GM12878 (cell line): Measurements from ENCODE around the gene VDR. TPM values are rescaled to one million over a fixed set of nuclear protein-coding genes. Genes with fewer than 3 reads are reported as not detected.

Source experiments
- ASH2L ChIP-seq: fragments of 300-600, 200-600 bp; sonication (generic); IDR thresholded peaks from 2 replicates; pipeline ENCODE4 v1.6.1; 2017; ENCODE audit warnings: low read depth, mild to moderate bottlenecking, borderline replicate concordance
- ATF2 ChIP-seq: IDR thresholded peaks from 2 replicates; pipeline ENCODE4 v1.6.1; 2012; ENCODE audit warnings: low read length, inconsistent platforms
- CHD1 ChIP-seq: IDR thresholded peaks from 2 replicates; pipeline ENCODE4 v1.6.1; 2012; ENCODE audit warnings: low read depth, low read length, improper control_type of control experiment
- E2F4 ChIP-seq: IDR thresholded peaks from 2 replicates; pipeline ENCODE4 v1.6.1; 2012; ENCODE audit warnings: low read depth, low read length, improper control_type of control experiment
- EZH2 ChIP-seq: IDR thresholded peaks from 2 replicates; pipeline ENCODE4 v1.6.1; 2012; ENCODE audit warnings: low read depth, mild to moderate bottlenecking, control low read depth, inconsistent platforms, low read length, borderline replicate concordance; ENCODE audit not compliant: control insufficient read depth
- IRF3 ChIP-seq: fragments of 450-650 bp; IDR thresholded peaks from 2 replicates; pipeline ENCODE4 v1.6.1; 2014; ENCODE audit warnings: mild to moderate bottlenecking
- MYB ChIP-seq: fragments of 150-350 bp; IDR thresholded peaks from 2 replicates; pipeline ENCODE4 v1.6.1; 2014; ENCODE audit warnings: mild to moderate bottlenecking, low read depth, low read length, borderline replicate concordance
- MYC ChIP-seq: IDR thresholded peaks from 2 replicates; pipeline ENCODE4 v1.6.1; 2011; ENCODE audit warnings: mild to moderate bottlenecking, low read length, moderate library complexity, inconsistent platforms; ENCODE audit not compliant: insufficient read depth, insufficient replicate concordance, insufficient read length, severe bottlenecking
- NRF1 ChIP-seq: conservative IDR thresholded peaks from 2 replicates; pipeline ENCODE4 v1.6.1; 2011; ENCODE audit warnings: mild to moderate bottlenecking, low read depth, low read length, improper control_type of control experiment
- PML ChIP-seq: IDR thresholded peaks from 2 replicates; pipeline ENCODE4 v1.6.1; 2012; ENCODE audit warnings: low read length, inconsistent platforms
- RELB ChIP-seq: fragments of 450-650 bp; IDR thresholded peaks from 2 replicates; pipeline ENCODE4 v1.6.1; 2017; ENCODE audit warnings: low read depth, mild to moderate bottlenecking, moderate library complexity
- REST ChIP-seq: IDR thresholded peaks from 2 replicates; pipeline ENCODE4 v1.6.1; 2012; ENCODE audit warnings: mild to moderate bottlenecking, low read depth, low read length
- SMAD5 ChIP-seq: IDR thresholded peaks from 2 replicates; pipeline ENCODE4 v1.6.1; 2016; ENCODE audit warnings: antibody characterized with exemption, low read depth
- TARDBP ChIP-seq: IDR thresholded peaks from 2 replicates; pipeline ENCODE4 v1.6.1; 2016; ENCODE audit warnings: borderline replicate concordance
- USF1 ChIP-seq: IDR thresholded peaks from 2 replicates; pipeline ENCODE4 v1.6.1; 2011; ENCODE audit warnings: borderline replicate concordance, low read depth, mild to moderate bottlenecking, moderate library complexity, mixed read lengths, low read length; ENCODE audit not compliant: insufficient read depth; ENCODE audit errors: extremely low read length
- ZBTB11 ChIP-seq: fragments of 450-650 bp; formaldehyde crosslinking; IDR thresholded peaks from 2 replicates; pipeline ENCODE4 v1.5.0; 2022; ENCODE audit warnings: mild to moderate bottlenecking, missing genetic modification characterization
- polyA plus RNA-seq, 11 experiments: library from polyadenylated mRNA; depleted of rRNA in 4 of 11; unstranded in 6 of 11; stranded (reverse) in 5 of 11; fragments of >200 nt; fragmentation: Nextera tagmentation in 4 of 11; fragmentation: Illumina TruSeq in 1 of 11; extraction: Ambion mirVana in 4 of 11; extraction: Trizol in 1 of 11; gene quantifications; 1 replicate in 1 of 11; 2 replicates in 10 of 11; pipeline versions ENCODE4 v1.2.1 to v1.2.3, GENCODE V29; 2011 to 2016; ENCODE audit warnings: inconsistent platforms in 2 of 11, missing spikeins in 2 of 11, low read depth in 1 of 11
- total RNA-seq, 4 experiments: library from RNA; depleted of rRNA in 3 of 4; stranded (reverse); fragments of >200 nt in 3 of 4; fragmentation: Illumina TruSeq in 1 of 4; extraction: Trizol in 1 of 4; gene quantifications; 2 replicates each; pipeline versions ENCODE4 v1.2.1 to v1.2.3, GENCODE V29; 2013 to 2021

Gene VDR
- total and polyA plus RNA-seq, 10 of the 15 experiments (the other 5 are each of a cell fraction or from before 2014, with no cell fraction given): 0.27 to 7.9 (median 3.0) TPM

- TF ChIP-seq REST (no peak), PML (no peak), SMAD5 (no peak), ASH2L (no peak), MYB (no peak), ATF2 (peak; percentile 13; the same call in 1 of the 2 replicates), MYC (no peak), CHD1 (no peak), TARDBP (no peak), IRF3 (no peak), USF1 (no peak), RELB (peak; percentile 69; the same call in 1 of the 2 replicates), ZBTB11 (CRISPR knock-in tag) (no peak), E2F4 (no peak), EZH2 (no peak), NRF1 (no peak)
Measured at GRCh38 chr12:47868552-47869031, 36.2 kb downstream of the VDR start (continued).
